ENCODE results near the gene SLC26A1.
"Not testable (repeated sequence)": the region's sequence is repeated elsewhere in the genome, so short reads cannot be mapped to it uniquely, and the experiment has no call there.

SLC26A1 gene

DNA sequence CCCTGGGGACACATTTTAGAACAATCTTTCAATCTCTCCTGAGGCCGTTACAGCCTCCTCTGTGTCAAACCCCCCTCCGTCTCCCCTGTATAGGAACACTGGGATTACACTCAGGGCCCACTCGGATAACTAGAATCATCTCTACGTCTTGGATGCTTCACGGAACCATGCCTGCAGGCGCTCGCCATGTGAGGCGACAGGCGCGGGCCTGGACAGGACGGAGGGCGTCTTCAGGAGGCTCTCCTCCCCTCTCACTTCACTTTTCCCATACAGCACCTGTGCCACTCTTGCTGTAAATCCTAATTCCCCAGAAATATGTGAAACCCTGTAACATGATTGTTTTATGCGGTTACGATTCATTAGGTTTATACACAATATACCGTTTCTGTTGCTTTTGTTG, 10.4 kb downstream of the SLC26A1 start:
- DNase-seq, result no peak

GRCh38 chr4:982291-982690, 10.9 kb downstream of the SLC26A1 start:
- DNase-seq, result no peak

DNA sequence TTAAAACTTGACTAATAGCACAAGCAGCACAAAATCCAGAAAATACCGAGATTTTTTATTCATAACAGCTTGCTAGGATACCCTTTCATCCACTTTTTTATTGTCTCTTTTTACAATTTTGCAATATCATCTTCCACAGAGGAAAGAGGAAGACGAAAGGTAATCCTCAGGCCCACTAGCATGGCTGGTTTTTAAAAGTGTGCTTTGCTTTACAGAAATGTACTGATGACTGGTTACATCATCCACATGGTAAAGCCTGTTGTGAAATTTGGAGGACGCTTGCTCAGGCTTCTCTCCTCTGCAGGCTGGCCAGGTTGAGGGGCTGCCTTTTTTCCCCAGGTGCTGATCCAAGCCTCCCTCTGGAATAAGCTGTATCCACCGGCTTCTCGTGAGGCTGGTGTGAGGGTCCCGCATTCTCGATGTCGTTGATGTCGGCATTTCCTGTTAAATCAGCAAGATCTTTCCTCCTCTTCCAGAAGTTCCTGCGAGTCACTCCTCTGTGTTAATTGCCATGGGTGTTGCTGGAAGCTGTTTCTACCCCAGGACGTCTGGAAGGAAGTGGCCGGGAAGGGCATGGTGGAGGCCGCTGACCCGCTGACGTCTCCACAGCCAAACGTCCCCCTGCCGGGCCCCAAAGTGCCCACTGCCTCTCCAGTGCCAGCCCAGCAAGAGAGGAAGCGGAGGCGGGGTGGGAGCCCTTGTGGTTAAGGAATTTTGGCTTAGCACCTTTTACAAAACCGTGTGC, 14.1 kb downstream of the SLC26A1 start:
- peak; percentile 75 for DNase-seq

DNA sequence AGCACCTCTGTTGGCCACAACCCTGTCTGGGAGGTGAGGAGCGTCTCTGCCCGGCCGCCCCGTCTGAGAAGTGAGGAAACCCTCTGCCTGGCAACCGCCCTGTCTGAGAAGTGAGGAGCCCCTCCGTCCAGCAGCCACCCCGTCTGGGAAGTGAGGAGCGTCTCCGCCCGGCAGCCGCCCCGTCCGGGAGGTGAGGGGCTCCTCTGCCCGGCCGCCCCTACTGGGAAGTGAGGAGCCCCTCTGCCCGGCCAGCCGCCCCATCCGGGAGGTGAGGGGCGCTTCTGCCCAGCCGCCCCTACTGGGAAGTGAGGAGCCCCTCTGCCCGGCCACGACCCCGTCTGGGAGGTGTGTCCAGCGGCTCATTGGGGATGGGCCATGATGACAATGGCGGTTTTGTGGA, 17.2 kb downstream of the SLC26A1 start:
- not testable (repeated sequence) for DNase-seq

DNA sequence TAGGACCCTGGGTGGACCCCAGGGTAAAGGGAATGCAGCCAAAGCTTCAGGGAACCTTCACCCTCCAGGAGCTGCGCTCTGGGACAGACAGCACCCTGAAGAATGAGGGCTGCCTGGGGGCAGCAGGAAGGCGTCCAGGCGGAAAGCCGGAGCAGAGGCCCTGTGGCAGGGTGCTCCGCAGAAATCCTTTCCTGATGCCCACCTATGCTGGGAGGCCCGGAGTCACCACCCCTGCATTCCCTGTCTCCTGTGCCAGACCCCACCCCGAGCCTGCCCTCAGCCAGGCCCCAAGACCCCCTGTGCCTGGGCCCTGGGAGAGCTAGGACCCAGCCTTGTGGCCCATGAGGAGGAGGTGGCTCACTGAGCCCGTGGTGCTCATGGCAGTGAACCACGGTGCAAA, 18.5 kb downstream of the SLC26A1 start:
- no peak for DNase-seq

GRCh38 chr4:973431-974397, 19.5 kb downstream of the SLC26A1 start, which contains the start of gene DGKQ:
Gene DGKQ, minus strand, starts transcription at chr4:973569. Its CDS starts 87 bp downstream, at chr4:973482.
- DNase-seq, result peak; percentile 97

GRCh38 chr4:972651-973424, 20.4 kb downstream of the SLC26A1 start:
- DNase-seq, result peak; percentile 24

DNA sequence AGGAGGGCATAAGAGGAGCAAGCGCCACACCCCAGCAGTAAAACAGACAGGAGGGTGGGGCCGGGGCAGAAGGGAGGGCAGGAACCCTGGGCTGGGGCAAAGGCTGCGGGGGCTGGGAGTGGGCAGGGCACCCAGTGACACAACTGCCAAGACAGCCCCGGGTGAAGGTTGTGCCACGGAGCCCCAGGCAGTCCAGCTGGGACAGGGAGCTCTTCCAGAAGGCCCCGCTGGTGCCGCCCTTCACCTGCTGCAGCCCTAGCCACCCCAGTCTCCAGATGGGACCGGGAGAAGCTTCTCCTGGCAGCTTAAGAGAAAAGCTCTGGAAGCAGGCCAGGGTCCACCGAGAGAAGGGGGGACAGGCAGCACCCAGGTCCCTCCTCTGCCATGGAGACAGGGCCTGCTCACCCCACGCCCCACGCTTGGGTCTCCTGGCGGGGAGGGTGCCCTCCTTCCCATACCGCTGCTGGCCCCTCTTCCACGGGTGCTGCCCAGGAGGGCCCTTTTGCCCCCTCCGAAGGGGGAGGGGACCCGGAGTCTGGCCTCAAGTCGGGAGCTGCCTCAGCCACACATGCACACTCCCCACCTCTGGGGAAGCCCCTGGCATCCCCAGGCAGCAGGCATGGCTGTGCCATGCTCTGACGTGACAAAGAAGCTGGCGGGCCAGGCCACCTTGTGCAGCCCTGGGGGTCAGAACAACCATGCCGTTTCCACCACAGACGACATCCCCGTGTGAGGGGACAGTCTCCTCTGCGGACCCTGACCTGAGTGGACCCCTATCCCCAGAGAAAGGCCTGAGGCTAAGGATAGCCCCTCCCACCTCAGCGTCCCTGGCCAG, 21.3 kb downstream of the SLC26A1 start:
- no peak for DNase-seq

DNA sequence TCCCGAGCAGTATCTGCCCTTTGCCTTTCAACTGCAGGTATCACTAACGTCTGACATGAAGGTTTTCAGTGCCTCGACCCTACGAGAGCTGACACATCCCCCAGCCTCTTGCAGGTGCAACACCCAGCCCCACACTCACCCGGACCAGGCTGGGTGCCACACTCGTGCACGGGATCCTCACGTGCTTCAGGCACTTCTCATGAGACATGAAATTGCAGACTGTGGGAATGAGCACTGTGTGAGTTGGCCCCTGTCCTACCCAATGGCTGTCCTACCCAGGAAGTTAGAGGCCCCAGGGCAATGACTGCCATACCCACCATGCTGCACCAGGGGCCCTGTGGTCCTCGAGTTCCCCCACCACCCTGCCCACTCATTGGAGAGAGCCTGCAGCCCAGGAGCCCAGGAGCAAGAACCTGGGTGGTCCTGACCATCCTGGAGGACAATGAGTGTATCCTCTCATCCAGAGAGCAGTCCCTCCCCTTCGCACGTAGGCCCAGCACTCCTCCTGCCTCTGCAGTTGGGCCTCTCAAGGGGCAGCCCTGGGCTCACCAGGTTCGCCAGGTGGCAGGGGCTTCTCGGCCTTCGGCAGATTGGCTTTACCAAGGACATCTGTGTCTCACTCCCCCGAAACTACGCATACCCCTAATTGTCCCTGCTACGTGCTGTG, 22.2 kb downstream of the SLC26A1 start:
- no peak for DNase-seq

GRCh38 chr4:970046-970745, 23.0 kb downstream of the SLC26A1 start:
- DNase-seq, result no peak

- no peak for DNase-seq
Measured at GRCh38 chr4:968621-969394, 24.4 kb downstream of the SLC26A1 start.

GRCh38 chr4:968221-968620, 25.0 kb downstream of the SLC26A1 start:
- DNase-seq, result no peak

DNA sequence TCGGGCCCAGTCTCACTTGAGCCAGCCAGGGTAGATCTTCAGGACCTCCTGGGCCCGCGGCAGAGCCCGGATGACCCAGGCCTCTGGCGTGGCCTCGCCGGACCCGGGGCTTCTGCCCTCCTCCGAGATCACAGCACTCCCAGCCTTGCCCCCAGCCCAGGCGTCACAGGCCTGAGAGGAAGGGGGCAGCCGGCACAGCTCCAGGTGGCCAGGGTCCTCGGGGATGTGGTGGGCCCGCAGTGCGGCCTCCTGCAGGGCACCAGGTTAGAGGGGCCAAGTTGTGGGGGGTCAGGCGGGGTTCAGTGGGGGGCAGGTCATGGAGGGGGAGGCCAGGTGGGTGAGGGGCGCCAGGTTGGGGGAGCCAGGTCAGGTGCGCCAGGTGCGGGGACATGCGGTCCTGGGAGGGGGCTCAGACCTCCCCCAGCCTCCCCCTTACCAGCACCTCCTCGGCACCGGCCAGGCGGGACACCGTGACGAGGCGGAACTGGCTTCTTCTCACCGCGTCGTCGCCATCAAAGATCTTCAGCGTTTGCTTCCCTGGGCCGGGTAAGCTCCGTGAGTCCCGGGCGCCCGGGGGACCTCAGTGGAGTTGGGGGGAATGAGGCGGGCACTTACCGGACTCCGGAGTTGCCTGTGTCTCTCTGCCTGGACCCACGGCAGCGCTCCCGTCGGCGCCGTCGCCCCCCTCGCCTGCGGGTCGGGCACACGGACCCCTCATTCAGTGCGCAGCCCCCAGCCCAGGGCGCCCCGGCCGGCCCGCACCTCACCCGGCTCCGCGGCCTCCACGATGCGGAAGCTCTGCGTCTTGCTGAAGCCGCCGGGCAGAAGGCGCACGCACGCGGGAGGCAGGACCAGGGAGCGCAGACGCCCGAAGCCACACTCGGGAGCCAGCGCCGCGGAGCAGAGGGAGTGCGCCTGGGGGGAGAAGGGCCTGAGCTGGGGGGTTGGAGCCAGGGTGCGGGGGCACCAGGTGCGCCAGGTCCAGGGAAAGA, 25.8 kb downstream of the SLC26A1 start:
- peak; percentile 10 for DNase-seq

GRCh38 chr4:966266-967112, 26.7 kb downstream of the SLC26A1 start:
- no peak for DNase-seq

DNA sequence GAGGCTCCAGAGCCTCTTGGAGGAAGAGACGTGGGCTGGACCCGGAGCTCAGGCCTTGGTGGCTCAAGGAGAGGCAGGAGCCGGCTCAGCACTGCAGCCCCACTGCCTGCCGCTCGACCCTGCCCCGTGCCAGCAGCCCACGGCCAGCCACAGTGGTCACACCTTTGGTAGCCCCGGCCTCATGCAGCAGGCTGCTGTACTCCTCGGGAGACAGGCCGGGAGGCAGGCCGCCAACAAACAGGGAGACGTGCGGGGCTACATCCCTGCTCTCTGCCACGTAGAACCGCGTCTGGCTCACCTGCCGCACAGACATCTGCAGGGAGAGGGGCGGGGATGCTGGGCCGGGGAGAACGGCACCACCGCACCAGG, 27.5 kb downstream of the SLC26A1 start:
- DNase-seq, result no peak

DNA sequence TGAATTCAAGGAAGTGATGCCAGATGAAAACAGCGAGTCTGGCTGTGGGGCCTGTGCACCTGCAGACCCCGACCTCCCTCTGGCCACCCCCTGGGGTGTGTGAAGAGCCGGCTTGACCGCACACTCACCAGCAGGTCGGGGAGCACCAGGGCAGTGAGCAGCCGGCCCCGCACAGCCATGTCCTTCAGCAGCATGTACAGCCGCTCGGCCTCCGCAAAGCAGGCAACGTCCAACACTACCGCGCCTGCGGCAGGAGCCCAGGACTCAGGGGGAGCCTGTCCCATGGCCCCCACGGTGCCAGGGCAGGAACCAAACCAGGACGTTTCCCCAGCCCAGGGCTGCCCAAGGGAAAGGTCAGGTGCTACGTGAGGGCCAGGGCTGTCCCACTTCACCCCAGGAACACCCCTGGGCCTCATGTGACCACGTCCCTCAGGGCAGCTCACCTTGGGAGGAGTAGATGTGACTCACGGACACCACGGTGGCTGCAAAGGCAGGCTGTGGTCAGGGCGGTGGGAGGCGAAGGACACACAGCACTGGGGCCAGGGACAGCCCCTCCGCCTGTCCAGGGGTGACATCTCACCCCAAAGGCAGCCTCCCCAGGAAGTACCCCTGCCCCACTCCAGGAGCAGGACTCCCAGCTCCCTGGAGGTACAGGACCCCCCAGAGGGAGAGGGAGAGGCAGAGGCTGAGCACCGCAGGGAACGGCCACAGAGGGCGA, 28.0 kb downstream of the SLC26A1 start:
- DNase-seq, result no peak

- DNase-seq, result no peak
Measured at GRCh38 chr4:964346-965025, 28.7 kb downstream of the SLC26A1 start.

Data from suppressor macrophage treated with lipopolysaccharide for 4 hours (primary cell).